H9 (cell line): ENCODE measurements around the gene TCFL5. TPM values are rescaled to one million over a fixed set of nuclear protein-coding genes. Genes with fewer than 3 reads are reported as not detected.

Experiments used
- DNase-seq: peaks from one replicate; pipeline ENCODE4 v3.0.0-alpha.2; 2017
- H2AFZ ChIP-seq: one replicate; pipeline ENCODE4 v1.6.1; 2013; ENCODE audit warnings: mild to moderate bottlenecking, low read length, control low read depth, moderate library complexity
- H2AK5ac ChIP-seq: 2 replicates; pipeline ENCODE4 v1.6.1; 2013; ENCODE audit warnings: low read length, control low read depth, mixed read lengths; ENCODE audit not compliant: insufficient read length
- H2BK120ac ChIP-seq: one replicate; pipeline ENCODE4 v1.6.1; 2013; ENCODE audit warnings: low read depth, mild to moderate bottlenecking, low read length, control low read depth, inconsistent platforms; ENCODE audit not compliant: poor library complexity, severe bottlenecking
- H2BK12ac ChIP-seq: 2 replicates; pipeline ENCODE4 v1.6.1; 2013; ENCODE audit warnings: low read length, control low read depth, mixed read lengths, low read depth; ENCODE audit not compliant: insufficient read length
- H2BK15ac ChIP-seq: 2 replicates; pipeline ENCODE4 v1.6.1; 2013; ENCODE audit warnings: low read depth, low read length, control low read depth
- H2BK20ac ChIP-seq: one replicate; pipeline ENCODE4 v1.6.1; 2013; ENCODE audit warnings: low read depth, mild to moderate bottlenecking, low read length, control low read depth, inconsistent platforms; ENCODE audit not compliant: poor library complexity, severe bottlenecking
- H2BK5ac ChIP-seq: 2 replicates; pipeline ENCODE4 v1.6.1; 2013; ENCODE audit warnings: low read length, control low read depth, mixed read lengths; ENCODE audit not compliant: insufficient read length
- H3K14ac ChIP-seq: 2 replicates; pipeline ENCODE4 v1.6.1; 2013; ENCODE audit warnings: low read length, control low read depth; ENCODE audit not compliant: insufficient read depth
- H3K18ac ChIP-seq: 2 replicates; pipeline ENCODE4 v1.6.1; 2013; ENCODE audit warnings: low read depth, mild to moderate bottlenecking, mixed read lengths, low read length, control low read depth; ENCODE audit not compliant: insufficient read length
- H3K23ac ChIP-seq: 2 replicates; pipeline ENCODE4 v1.6.1; 2013; ENCODE audit warnings: low read length, control low read depth, mixed read lengths, low read depth; ENCODE audit not compliant: insufficient read length
- H3K23me2 ChIP-seq: 2 replicates; pipeline ENCODE4 v1.6.1; 2013; ENCODE audit warnings: low read depth, mild to moderate bottlenecking, mixed read lengths, low read length, control low read depth; ENCODE audit not compliant: insufficient read length, poor library complexity, severe bottlenecking
- H3K27ac ChIP-seq: 2 replicates; pipeline ENCODE4 v1.5.1; 2013; ENCODE audit warnings: low read length, control low read depth, mixed read lengths, low read depth; ENCODE audit not compliant: insufficient read length
- H3K27me3 ChIP-seq: 2 replicates; pipeline ENCODE4 v1.6.1; 2013; ENCODE audit warnings: low read length, control low read depth, inconsistent platforms; ENCODE audit not compliant: insufficient read depth
- H3K4ac ChIP-seq: 2 replicates; pipeline ENCODE4 v1.6.1; 2013; ENCODE audit warnings: low read depth, mild to moderate bottlenecking, control low read depth, inconsistent platforms, low read length, moderate library complexity
- H3K4me1 ChIP-seq: 2 replicates; pipeline ENCODE4 v1.6.1; 2013; ENCODE audit warnings: low read length, control low read depth, inconsistent platforms; ENCODE audit not compliant: insufficient read depth
- H3K4me2 ChIP-seq: 2 replicates; pipeline ENCODE4 v1.6.1; 2013; ENCODE audit warnings: low read length, control low read depth, mixed read lengths; ENCODE audit not compliant: insufficient read length, insufficient read depth
- H3K56ac ChIP-seq: 2 replicates; pipeline ENCODE4 v1.6.1; 2013; ENCODE audit warnings: low read depth, mild to moderate bottlenecking, mixed read lengths, low read length, control low read depth; ENCODE audit not compliant: insufficient read length
- H3K79me1 ChIP-seq: 2 replicates; pipeline ENCODE4 v1.6.1; 2013; ENCODE audit warnings: low read depth, mild to moderate bottlenecking, moderate library complexity, low read length, control low read depth, inconsistent platforms; ENCODE audit not compliant: insufficient read depth, poor library complexity, severe bottlenecking
- H3K79me2 ChIP-seq: 2 replicates; pipeline ENCODE4 v1.6.1; 2013; ENCODE audit warnings: low read length, control low read depth, inconsistent platforms; ENCODE audit not compliant: insufficient read depth
- H3K9ac ChIP-seq: 2 replicates; pipeline ENCODE4 v1.6.1; 2013; ENCODE audit warnings: low read length, control low read depth, mixed read lengths; ENCODE audit not compliant: insufficient read length; ENCODE audit errors: extremely low read depth
- H3K9me3 ChIP-seq: one replicate; pipeline ENCODE4 v1.6.1; 2013; ENCODE audit warnings: low read depth, low read length, inconsistent platforms; ENCODE audit not compliant: control insufficient read depth
- H3T11ph ChIP-seq: one replicate; pipeline ENCODE4 v1.6.1; 2013; ENCODE audit warnings: mild to moderate bottlenecking, low read length, control low read depth, inconsistent platforms
- H4K20me1 ChIP-seq: one replicate; pipeline ENCODE4 v1.6.1; 2013; ENCODE audit not compliant: control insufficient read depth, insufficient read length, insufficient read depth
- H4K5ac ChIP-seq: 2 replicates; pipeline ENCODE4 v1.6.1; 2013; ENCODE audit warnings: low read depth, mild to moderate bottlenecking, mixed read lengths, low read length, control low read depth; ENCODE audit not compliant: insufficient read length
- H4K8ac ChIP-seq: replicated peaks from 2 replicates; pipeline ENCODE4 v1.6.1; 2013; ENCODE audit warnings: low read length, control low read depth, mixed read lengths, low read depth; ENCODE audit not compliant: insufficient read length
- H4K91ac ChIP-seq: 2 replicates; pipeline ENCODE4 v1.6.1; 2013; ENCODE audit warnings: low read depth, mild to moderate bottlenecking, moderate library complexity, mixed read lengths, low read length, control low read depth; ENCODE audit not compliant: insufficient read length
- H3K27ac Mint-ChIP-seq, 3 experiments: 2 replicates in 2 of 3; 3 replicates in 1 of 3; pipeline ENCODE4 v1.8.0; 2020 to 2021; ENCODE audit warnings: mixed read lengths in 3 of 3, mild to moderate bottlenecking in 1 of 3, moderate library complexity in 1 of 3
- H3K27me3 Mint-ChIP-seq: 2 replicates; pipeline ENCODE4 v1.8.0; 2021; ENCODE audit warnings: low read depth, mild to moderate bottlenecking, moderate library complexity, mixed read lengths
- H3K36me3 Mint-ChIP-seq, 3 experiments: 2 replicates in 2 of 3; 3 replicates in 1 of 3; pipeline ENCODE4 v1.8.0; 2020 to 2021; ENCODE audit warnings: low read depth in 3 of 3, mixed read lengths in 3 of 3; ENCODE audit not compliant: insufficient read depth in 1 of 3
- H3K4me1 Mint-ChIP-seq, 2 experiments: 2 replicates each; pipeline ENCODE4 v1.8.0; 2020; ENCODE audit warnings: mixed read lengths in 2 of 2
- H3K4me3 Mint-ChIP-seq, 2 experiments: 2 replicates in 1 of 2; 3 replicates in 1 of 2; pipeline ENCODE4 v1.8.0; 2020 to 2021; ENCODE audit warnings: mild to moderate bottlenecking in 2 of 2, mixed read lengths in 2 of 2, moderate library complexity in 1 of 2
- H3K9me3 Mint-ChIP-seq, 2 experiments: 2 replicates in 1 of 2; 3 replicates in 1 of 2; pipeline ENCODE4 v1.8.0; 2020; ENCODE audit warnings: mild to moderate bottlenecking in 2 of 2, mixed read lengths in 2 of 2, moderate library complexity in 1 of 2
- WGBS: extraction: QIAGEN DNeasy Blood & Tissue Kit; methylation state at CpG from one replicate; pipeline ENCODE4 v1.1.7; 2013; ENCODE audit warnings: missing lambda C conversion rate, low lambda C conversion rate, mixed read lengths; ENCODE audit not compliant: insufficient read length; ENCODE audit errors: extremely low coverage; 5-methylcytosine and 5-hydroxymethylcytosine counted together
- total RNA-seq: library from RNA; stranded (reverse); gene quantifications from 2 replicates; pipeline ENCODE4 v1.2.1, GENCODE V29; 2021
- TF ChIP-seq, protein P1 (sequence below): fragments of 200-600 bp; sonication (generic); conservative IDR thresholded peaks from 3 replicates; pipeline ENCODE4 v1.8.0; 2021; ENCODE audit warnings: antibody characterized with exemption, mild to moderate bottlenecking

TCFL5 gene
- total RNA-seq, 1 experiment from 2014 or later: 16.4 TPM

DNA sequence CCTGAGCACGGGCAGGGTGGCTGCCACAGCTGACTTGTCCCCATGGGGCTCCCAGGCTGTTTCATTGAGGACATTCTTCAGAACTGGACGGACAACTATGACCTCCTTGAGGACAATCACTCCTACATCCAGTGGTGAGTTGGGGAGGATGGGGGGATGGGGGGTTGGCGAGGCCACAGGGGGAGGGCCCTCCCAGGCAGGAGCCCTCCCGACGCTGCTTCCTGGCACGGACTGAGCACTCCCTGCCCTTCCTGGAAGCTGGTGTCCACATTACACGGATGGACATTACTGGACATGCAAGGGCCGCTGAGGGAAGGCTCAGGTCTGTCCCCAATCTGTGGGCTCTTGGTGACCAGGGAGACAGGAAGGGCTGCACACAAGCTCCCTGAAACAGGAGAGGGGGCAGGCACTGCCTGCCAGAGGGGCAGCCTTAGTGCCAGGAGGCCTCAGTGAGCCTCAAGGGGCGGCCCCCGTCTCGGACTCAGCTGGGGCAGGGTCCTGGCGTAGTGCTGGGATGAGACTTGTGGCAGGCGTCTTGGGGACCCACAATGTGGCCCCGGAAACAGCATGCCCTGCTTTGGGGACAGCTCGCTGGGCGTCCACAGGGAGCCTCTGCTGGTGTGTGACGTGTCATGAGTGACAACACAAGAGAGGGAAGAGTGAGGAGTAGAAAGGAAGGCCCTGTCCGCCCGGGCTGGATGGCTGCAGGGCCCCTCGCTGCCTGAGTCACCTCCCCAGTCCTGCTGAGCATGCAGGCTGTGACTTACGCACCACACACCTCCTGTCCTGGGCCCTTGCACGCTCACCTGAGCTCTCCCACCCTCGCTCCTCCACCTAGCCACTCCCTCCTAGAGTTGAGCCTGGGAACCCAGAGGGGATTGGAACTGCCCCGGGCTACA lies 51.8 kb downstream of the TCFL5 start:
- Histone ChIP-seq H3K56ac (no peak overlapping the region), H3K9ac (no peak overlapping the region), H4K8ac (no peak overlapping the region), H3K79me2 (no peaks in the 10 kb centered on the region), H2BK120ac (no peak overlapping the region), H3K23ac (no peak overlapping the region), H3K23me2 (no peaks in the 10 kb centered on the region), H3T11ph (no peak overlapping the region), H3K4me2 (no peak overlapping the region), H2AFZ (no peak overlapping the region), H2BK12ac (no peak overlapping the region), H2BK5ac (no peak overlapping the region), H4K20me1 (no peaks in the 10 kb centered on the region), H3K4ac (no peak overlapping the region), H2AK5ac (no peak overlapping the region), H3K14ac (no peak overlapping the region), H2BK20ac (no peak overlapping the region), H2BK15ac (no peak overlapping the region), H3K4me1 (no peaks in the 10 kb centered on the region; the same call in 1 of the 2 replicates), H4K91ac (no peak overlapping the region), H3K9me3 (no peaks in the 10 kb centered on the region), H3K79me1 (no peaks in the 10 kb centered on the region), H3K27me3 (no peaks in the 10 kb centered on the region), H3K18ac (no peak overlapping the region), H4K5ac (no peak overlapping the region), H3K27ac (no peak overlapping the region)
- no peaks in the 10 kb centered on the region for H3K27me3 Mint-ChIP-seq
- TF ChIP-seq, protein P1, sequence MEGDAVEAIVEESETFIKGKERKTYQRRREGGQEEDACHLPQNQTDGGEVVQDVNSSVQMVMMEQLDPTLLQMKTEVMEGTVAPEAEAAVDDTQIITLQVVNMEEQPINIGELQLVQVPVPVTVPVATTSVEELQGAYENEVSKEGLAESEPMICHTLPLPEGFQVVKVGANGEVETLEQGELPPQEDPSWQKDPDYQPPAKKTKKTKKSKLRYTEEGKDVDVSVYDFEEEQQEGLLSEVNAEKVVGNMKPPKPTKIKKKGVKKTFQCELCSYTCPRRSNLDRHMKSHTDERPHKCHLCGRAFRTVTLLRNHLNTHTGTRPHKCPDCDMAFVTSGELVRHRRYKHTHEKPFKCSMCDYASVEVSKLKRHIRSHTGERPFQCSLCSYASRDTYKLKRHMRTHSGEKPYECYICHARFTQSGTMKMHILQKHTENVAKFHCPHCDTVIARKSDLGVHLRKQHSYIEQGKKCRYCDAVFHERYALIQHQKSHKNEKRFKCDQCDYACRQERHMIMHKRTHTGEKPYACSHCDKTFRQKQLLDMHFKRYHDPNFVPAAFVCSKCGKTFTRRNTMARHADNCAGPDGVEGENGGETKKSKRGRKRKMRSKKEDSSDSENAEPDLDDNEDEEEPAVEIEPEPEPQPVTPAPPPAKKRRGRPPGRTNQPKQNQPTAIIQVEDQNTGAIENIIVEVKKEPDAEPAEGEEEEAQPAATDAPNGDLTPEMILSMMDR: no peak
- H3K36me3 Mint-ChIP-seq: peaks cover 4 to 28% (median 27%) of the 10 kb centered on the region in 3 experiments
- H3K27ac Mint-ChIP-seq: no peak overlapping the region
- peaks cover 6 to 11% of the 10 kb centered on the region in 2 experiments for H3K4me1 Mint-ChIP-seq
- no peaks in the 10 kb centered on the region for H3K9me3 Mint-ChIP-seq
- WGBS: no CpG with 5 or more reads among the region's 24 CpGs
- no peak overlapping the region for H3K4me3 Mint-ChIP-seq
- no peak for DNase-seq
